HG03457 (cell line): ENCODE measurements around the gene ATRNL1.

Experiments
- ATAC-seq: cut with Tn5 transposase; IDR thresholded peaks from one replicate; pipeline ENCODE4 v1.9.1; 2021; ENCODE audit warnings: moderate number of reproducible peaks; ENCODE audit not compliant: unreplicated experiment

Gene ATRNL1

DNA sequence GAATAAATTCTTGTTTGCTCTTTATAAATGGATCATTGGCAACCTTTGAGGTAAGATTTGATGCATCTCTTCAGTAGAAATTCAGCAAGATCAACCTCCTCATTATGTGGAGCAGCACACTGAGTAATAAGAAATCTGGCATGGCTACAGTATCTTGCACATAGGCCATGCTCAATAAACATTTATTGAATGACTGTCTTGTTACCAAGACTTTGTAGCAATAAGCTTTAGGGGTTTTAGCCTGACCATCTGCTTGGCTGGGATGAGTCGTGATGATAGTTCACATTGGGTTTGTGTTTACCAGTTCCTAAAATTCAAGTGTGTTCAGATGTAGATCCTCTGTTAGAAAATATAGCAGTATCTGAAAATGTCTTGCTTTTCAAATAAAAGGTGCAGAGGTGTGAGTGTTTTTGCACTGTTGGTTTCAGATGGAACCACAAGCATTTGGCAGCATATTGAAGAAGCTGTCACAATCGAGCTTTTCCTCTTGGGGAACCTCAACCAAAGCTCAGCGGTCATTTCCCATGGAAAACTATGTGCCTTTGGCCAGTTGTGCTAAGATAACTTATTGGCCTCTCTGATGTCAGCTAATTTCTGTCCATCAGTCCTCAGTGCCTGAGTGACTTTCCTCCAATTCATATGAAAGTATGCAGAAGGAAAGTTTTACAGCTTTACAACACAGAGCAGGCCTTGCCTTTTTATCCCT, 737.3 kb downstream of the ATRNL1 start:
- no peak for ATAC-seq

DNA sequence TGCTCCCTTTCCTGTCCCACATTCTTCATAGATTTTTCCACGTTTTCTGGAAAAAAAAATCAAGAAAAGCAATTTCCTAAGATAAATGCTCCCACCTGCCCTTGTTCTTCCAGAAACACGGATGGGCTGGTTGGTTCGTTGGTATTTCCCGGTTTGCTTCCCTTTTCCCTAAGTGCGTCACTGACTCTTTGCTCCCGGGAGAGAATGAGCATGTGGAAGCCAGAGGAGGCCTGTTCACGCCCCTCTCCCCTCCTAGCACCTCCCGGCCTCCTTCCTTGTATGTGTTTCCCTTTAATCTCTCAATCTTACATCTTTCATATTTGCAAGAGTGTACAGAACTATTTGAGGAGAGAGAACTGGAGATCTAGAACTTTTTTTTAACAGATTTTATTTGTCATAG, 737.9 kb downstream of the ATRNL1 start:
- no peak for ATAC-seq

DNA sequence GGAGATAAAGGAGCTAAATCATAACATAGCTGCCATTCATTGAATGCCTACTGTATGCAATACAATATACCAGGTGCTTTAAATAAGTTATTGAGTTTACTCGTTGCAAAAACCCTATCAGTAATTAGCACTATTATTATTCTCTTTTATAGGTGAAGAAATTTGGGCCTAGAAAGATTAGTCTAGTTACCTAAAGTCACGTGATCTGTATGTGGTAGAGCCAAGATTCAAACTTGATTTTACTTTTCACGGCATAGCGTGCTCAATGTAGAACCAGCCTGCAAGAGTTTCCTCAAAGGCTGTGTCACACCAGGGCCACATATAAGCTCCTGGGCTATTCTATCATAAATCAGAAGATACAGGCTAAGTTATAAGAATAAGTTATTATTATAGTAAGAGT, 740.0 kb downstream of the ATRNL1 start:
- ATAC-seq: no peak

DNA sequence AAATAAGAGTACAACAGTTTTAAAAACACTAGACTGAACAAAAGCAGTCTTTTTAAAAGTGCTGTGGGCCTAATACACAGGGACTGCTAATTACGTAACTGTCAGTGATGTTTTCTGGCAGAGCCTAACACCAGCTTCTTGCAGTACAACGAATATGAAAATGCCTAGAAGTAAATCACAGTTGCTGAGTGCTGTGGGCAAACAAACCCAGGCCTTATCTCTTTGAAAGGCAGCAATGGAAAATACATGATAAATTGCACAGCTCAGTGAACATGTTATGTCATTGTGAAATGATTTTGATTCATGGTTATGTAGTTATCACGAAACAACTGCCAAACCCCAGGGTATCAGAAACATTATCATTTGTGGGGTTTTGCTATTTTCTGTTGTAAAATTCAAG, 751.4 kb downstream of the ATRNL1 start:
- no peak for ATAC-seq

DNA sequence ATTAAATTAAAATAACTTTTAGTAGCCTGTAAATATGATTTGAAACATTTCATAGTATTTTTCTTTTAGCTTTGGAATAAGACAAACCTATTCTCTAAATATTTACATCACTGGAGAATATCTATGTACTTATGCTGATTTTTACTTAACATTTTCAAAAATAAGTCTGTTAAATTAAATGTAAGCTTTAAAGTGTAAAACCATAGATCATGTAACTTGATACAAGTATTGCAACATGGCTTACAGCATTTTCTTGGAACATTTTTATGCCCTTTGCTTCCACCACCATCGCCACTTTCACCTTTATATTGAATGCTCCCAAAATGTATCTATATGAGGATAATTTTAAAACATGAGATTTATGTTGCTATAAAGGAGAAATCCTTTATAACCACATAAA, 752.8 kb downstream of the ATRNL1 start:
- no peak for ATAC-seq

DNA sequence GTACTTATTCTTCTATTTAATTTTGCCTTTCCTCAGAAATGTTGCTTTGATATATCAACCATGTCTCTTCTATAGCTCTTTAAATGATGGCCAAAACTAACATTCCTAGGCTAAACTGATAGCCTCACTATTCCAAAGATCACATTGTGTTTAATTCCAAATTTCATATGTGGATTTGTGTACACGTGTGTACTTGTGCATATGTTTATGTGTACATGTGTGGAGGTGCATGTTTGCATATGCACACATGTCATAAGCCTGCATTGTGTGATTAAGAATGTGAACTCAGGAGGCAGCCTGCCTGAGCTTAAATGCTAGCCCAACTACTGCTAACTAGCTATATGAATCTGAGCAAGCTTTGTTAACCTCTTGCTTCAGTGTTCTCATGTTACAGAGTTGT, 753.4 kb downstream of the ATRNL1 start:
- ATAC-seq: no peak

DNA sequence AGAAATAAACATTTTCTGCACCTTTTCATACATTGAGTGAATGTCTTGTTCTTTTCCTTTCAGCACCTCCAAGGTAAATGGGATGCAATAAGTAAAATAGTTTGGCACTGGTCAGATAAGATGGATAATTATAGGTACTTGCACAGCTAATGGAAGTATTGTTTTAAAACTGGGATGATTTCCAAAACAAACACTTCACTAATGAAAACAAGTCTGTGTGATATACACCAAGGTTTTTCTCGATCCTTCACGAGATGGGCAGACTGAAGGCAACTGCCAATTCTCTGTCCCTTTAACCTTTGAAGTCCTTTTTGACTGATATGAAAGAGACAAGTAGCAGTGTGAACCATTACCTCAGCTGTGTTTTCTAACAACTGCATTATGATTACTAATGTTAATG, 756.0 kb downstream of the ATRNL1 start:
- ATAC-seq: no peak

DNA sequence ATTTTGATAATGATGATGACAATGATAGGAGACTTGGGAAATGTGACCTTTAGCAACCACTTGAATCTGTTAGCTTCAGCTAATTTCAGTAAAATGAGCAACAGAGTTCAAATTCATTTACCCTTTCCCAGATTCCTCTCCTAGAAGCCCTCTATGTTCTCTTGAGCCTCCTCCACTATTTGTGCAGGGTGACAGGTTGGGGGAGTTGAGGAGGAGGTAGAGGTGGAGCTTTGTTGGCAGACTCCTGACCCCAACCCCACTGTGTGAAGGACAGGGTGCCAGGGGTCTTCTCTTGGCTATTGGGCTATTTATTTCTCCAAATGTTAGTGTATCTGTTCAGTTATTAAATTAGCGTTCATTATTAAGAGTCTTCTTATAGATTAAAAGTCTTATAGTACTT, 757.5 kb downstream of the ATRNL1 start:
- ATAC-seq: no peak

DNA sequence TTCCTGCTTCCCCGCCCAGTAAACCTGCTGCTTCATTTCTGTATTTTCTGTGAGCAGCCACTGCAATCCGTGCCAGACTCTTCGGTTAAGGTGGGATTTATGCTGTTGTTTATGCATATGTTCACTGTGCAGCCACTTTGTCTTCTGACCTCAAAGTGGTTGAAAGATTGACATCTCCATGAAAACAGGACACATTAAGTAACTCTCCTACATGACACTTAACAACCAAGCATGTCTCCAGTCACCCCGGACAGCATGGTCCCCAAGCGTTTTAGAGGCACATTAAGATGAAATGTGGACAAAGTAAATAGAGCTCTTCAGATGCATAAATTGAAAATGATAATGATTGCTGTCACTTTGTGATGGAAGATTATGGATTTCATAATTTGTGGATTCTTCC, 758.5 kb downstream of the ATRNL1 start:
- ATAC-seq: no peak

DNA sequence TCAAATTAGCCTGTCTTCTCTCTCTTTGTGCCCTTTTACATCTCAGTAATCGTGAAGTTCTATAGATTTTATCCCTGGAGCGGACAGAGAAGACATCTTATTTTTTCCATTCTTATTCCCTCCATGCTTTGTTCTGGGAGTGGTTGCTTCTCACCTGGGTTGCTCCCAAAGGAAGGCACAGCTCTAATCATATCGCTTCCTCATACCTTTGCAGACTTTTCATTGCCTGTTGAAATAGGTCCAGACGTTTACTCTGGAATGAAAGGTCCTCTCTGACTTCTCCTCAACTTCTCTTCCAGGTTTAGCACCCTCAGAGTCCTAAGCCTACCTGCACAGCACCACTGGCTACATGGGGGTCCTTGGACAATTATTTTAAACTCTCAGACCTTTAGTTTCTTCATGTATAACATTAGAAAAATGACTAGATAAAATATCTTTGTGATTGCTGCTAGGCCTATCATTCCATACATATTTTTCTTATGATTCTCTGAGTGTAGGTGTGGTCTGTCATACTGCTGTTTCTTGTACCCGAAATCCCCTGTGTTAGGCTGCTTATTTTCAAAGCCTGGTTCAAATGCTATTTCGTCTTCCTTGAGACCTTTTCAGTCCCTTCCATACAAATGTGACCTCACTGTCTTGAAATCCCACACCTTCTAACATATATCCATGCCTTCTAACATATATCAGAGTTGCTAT, 761.7 kb downstream of the ATRNL1 start:
- no peak for ATAC-seq

DNA sequence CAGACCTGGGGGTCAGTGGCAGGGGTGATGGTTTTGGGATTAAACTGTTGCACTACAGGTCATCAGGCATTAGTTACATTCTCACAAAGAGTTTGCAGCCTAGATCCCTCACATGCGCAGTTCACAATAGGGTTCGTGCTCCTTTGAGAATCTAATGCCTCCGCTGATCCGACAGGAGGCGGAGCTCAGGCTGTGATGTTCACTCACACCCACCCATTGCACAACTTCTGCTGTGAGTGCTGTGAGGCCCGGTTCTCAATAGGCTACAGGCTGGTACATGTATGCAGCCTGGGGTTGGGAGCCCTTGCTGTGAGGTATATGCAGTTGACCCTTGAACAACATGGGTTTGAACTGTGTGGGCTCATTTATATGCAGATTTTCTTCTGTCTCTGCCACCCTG, 763.4 kb downstream of the ATRNL1 start:
- ATAC-seq: no peak

DNA sequence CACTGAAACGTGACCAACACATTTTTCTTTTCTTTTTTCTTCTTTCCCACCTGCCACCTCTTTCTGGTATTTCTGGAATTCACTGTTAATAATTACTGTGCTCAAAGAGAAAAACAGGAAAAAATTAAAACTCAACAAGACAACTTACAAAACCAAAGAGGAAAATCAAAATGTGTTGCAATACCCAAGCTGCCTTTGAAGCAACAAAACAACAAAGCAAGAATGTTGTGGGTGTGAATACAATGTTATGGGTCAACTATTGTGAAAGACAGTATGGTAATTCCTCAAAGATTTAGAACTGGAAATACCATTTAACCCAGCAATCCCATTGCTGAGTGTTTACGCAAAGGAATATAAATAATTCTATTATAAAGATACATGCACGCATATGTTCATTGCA, 764.7 kb downstream of the ATRNL1 start:
- ATAC-seq: no peak

DNA sequence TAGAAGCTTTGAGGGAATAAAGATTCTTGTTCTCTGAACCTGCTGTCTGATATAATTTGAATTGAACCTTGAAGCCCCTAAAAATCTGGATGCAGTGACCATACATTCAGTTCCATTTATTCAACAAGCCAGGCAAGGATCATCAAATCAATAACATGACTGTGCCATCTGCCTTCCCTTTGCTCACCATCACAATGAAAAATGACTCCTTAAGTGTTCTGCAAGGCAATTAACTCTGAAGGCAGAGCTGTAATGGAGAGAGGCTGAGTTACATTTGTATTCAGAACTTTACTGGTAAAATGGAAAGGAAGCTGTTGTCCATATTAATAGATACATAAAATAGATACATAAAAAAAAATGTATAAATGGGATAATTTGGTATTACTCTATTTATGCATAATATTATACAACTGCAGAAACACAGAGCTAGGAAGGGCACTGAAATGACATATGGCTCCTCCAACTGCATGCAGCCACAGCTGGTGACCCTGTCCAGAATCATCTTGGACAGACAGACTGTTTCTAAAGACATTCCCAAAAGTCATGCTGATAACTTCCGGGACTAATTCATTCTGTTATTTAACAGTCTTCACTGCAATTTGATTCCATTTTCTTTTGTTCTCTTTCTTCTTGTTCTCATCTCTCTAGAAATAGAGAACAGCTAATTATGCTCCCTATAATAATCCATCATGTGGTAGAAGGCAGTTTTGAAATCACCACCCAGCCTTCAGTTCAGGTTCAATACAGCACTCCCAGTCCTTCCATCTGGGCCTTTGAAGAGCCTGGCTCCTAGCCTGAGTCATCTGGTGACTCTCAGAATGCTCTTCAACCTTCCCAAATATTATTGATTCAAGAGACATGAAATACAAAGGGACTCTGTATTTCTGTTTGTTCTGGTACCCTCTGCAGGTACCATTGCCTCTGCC, 767.3 kb downstream of the ATRNL1 start:
- ATAC-seq: no peak

DNA sequence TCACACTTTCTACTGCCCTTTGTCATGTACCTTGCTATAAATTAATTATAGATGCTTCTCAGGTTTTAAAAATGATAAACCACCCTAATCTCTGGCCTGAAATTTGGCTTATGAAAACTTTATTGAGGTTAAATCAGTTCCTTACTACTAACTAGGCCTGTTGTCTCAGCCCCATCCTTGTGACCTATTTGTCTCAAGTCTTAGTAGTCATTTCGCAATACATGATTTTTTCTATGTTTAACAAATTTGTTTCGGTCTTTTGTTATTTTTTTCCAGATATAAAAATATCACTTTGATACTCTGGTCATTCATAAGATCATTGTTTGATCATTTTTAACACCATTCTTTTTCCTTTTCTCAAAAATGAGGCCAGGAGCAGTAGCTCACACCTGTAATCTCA, 768.3 kb downstream of the ATRNL1 start:
- no peak for ATAC-seq

DNA sequence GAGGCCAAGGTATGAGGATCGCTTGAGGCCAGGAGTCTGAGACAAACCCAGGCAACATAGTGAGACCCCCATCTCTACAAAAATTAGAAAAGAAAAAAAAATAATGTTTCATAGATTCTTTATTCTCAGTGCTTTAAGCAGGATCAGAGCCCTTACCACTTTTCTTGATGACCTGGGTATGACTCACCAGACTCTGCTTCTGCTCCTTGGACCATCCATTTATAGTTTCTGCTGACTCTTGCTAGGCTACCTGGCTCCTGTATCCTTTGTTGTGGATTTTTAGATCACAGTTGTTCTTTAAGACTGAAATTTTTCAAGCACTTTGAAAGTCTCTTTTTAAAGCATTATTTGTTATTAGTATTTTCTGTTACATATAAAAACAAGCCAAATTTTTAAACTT, 768.7 kb downstream of the ATRNL1 start:
- no peak for ATAC-seq

DNA sequence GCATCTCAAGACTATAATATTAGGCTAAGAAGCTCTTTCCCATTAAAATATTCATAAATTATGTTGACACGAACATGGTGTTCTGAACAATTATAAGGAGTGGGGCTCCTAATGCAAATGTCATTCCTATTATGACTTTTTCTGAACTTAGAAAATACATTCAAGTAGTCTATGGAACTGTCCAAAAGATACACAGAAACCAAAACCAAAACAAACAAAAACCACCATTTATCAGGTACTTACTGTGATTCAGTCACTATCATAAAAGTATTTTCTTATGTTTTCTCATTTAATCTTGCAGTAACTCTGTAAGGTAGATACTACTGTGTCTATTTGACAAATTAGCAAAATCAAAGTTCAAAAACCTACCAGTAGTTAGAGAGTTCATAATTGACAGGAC, 773.0 kb downstream of the ATRNL1 start:
- ATAC-seq: no peak

DNA sequence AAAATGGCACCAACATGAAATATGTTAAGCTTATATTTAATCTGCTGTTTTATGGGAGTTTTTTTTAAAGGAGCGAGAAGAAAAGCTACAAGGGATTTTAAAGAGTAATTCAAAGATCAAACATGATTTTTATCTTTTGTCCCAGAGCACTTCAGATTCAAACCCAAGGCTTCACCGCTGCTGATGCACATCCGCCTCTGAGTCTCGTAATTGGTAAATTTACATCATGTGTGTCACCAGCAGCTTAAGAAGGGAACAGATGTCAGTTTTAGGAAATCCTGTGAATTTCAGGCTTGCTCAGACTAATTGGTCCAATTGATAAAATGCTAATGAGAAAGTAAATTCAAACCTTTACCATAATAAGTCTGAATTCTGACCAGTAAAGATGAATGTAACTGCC, 773.5 kb downstream of the ATRNL1 start:
- no peak for ATAC-seq

DNA sequence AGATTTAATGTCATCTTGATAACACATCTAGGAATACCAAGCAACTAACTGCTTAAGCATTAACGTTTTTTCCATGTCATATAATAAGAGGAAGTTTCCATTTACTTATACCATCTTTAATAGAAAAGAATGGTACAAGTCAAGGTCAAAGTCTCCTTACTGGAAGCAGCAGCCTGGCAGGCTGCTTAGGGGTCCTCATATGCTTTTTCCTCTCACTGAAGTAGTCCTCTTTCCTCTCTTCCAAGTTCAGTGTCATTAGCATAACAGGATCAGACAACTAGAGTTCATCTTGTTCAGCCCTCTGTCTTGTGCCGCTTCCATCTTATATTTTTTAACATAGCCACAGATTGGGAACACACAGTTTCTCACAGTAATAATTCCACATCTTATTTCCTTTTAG, 774.1 kb downstream of the ATRNL1 start:
- ATAC-seq: no peak

DNA sequence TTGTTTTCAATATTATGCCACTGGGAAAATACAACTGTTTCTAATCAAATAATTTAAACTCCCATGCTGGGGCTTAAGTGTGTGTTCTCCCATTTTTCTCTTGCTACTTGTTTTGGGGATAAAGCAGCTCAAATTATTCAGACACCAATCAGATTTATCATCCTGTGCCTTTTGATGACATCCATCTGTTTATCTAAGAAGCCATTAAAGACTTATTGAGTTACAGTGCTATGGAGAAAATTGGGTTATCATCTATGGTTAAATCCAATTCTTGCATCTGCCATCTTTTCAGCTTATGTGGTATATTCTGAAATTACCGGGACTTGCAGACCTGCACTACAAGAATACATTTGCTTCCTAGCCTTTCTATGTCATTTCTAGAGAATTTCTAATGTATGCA, 778.7 kb downstream of the ATRNL1 start:
- ATAC-seq: no peak

DNA sequence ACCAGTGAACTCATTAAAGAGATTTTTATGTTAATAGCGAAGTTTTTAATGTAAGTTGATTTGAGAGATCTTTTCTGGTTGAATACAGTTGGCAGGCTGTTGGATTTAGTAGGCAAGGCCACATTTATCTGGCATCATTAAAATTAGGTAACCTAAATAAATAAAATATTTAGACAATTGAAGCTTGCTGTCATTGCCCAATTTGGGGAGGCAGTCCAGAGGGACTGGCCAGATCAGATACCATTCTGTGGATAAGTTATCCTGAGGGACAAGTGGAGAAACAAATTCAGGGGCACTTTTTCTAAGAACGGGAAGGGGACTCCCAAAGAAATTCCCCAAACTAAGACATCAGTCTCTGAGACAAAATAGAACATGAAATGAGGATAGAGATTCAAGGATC, 782.0 kb downstream of the ATRNL1 start:
- ATAC-seq: no peak

DNA sequence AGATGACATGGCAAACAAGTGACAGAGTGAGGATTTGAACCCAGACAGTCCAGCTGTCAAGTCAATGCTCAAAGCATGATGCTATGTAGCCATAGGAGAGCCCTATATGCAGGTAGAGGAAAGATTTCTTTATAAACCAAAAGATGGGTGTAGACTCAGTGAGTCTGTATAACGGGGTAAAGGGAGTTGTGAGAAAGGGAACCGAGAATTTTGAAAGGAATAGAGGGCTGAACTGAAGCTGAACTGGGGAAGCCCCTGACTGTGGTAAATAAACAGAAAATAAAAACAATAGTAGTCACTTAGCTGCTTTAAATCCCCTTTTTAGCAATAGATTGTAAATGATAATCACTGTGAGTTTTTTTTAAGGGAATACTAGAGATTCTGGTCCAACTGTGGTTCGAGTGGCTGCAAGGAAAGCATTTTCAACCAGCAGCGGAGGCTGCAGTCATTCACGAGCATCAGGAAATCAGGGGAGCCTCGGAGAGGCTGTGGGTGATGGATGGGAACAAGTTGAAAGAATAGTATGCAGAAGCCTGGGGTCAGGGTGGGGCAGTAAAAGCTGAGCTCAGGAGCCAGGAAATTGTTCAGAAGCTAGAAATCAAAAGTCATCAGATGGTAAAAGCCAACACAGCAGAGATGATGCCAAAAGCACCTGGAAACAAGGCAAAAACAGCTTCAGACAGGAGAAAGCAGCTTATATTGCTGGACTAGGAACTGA, 786.4 kb downstream of the ATRNL1 start:
- ATAC-seq: peak; percentile 68
